Measurements from ENCODE around the gene FAM174B. TPM values are rescaled to one million over a fixed set of nuclear protein-coding genes. Genes with fewer than 3 reads are reported as not detected.

FAM174B gene
- total and polyA plus RNA-seq, 4 donors: 19.0 to 59.6 (median 42.3) TPM

DNA sequence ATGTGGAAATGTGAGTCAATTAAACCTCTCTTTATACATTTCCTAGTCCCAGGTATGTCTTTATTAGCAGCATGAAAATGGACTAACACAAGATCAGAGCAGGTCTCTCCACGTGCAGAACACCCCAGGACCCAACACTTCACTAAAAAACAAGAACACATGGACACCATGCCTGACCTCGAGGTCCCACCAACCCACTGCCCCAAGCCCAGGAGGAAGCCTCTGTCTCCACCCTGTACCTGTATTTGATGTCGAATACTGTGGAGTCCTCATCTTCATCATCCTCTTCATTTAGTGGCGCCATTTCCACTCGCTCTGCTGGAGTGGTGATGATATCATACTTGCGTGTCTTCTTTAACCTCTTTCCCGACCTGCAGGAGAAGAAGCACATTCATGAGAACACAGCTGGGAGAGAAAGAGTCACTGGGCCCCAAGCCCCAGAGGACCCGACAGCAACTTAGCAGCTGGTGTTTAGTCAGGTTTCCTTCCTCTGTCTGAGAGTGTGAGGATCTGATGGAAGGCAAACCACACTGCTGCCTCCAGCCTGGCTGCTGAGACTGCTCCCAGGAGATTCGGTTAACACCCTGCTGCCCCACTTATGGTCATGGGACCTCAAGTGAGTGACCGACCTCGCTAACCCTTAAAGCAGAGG lies 25.5 kb downstream of the FAM174B start:
- no peak overlapping the region for H3K27ac ChIP-seq (ENCODE audit: low read depth in 1 of 2, low read length in 1 of 2)

GRCh38 chr15:92629276-92629974 lies 26.1 kb downstream of the FAM174B start:
- H3K27ac ChIP-seq (ENCODE audit: low read depth in 1 of 2, low read length in 1 of 2): no peak overlapping the region
- H3K9me3 ChIP-seq (ENCODE audit: control insufficient read depth in 4 of 4, insufficient read depth in 3 of 4, low read length in 3 of 4): no peaks in the 10 kb centered on the region
- H3K4me1 ChIP-seq (ENCODE audit: control insufficient read depth in 5 of 5, insufficient read depth in 5 of 5, low read length in 5 of 5): peaks cover 4 to 14% (median 8%) of the 10 kb centered on the region in 5 donors
- 93 to 96% methylated on average over 11 of the region's 11 CpGs for WGBS, 2 donors
- no peak overlapping the region for H3K4me3 ChIP-seq
- H3K9ac ChIP-seq (ENCODE audit: insufficient read depth in 1 of 2, low read length in 2 of 2): no peak overlapping the region
- ATAC-seq (ENCODE audit: insufficient read depth, low FRiP score): no peak
- DNase-seq: no peak
- H3K36me3 ChIP-seq (ENCODE audit: control insufficient read depth in 4 of 4, insufficient read depth in 4 of 4, low read length in 4 of 4): peaks cover 0 to 6% (median 2%) of the 10 kb centered on the region in 4 donors
- no peak for TF ChIP-seq CTCF (IDR thresholded peaks at IDR 0.05; ENCODE audit: control extremely low read depth, extremely low read depth)
- H3K27me3 ChIP-seq (ENCODE audit: control insufficient read depth in 3 of 3, insufficient read depth in 3 of 3, low read length in 2 of 3): no peaks in the 10 kb centered on the region

More for the DNA sequence above, 25.5 kb downstream of the FAM174B start:
- DNase-seq (no peak), ATAC-seq (ENCODE audit: insufficient read depth, low FRiP score) (no peak)
- Histone ChIP-seq H3K9me3 (ENCODE audit: control insufficient read depth in 4 of 4, insufficient read depth in 3 of 4, low read length in 3 of 4) (no peaks in the 10 kb centered on the region), H3K36me3 (ENCODE audit: control insufficient read depth in 4 of 4, insufficient read depth in 4 of 4, low read length in 4 of 4) (peaks cover 0 to 6% (median 2%) of the 10 kb centered on the region in 4 donors), H3K27me3 (ENCODE audit: control insufficient read depth in 3 of 3, insufficient read depth in 3 of 3, low read length in 2 of 3) (no peaks in the 10 kb centered on the region), H3K9ac (ENCODE audit: insufficient read depth in 1 of 2, low read length in 2 of 2) (no peak overlapping the region), H3K4me1 (ENCODE audit: control insufficient read depth in 5 of 5, insufficient read depth in 5 of 5, low read length in 5 of 5) (peaks cover 0 to 9% (median 7%) of the 10 kb centered on the region in 5 donors), H3K4me3 (no peak overlapping the region)
- 78 to 86% methylated on average over 11 of the region's 11 CpGs for WGBS, 2 donors
- no peak for TF ChIP-seq CTCF (IDR thresholded peaks at IDR 0.05; ENCODE audit: control extremely low read depth, extremely low read depth)

- peaks cover 10 to 19% (median 12%) of the 10 kb centered on the region in 5 donors for H3K4me1 ChIP-seq (ENCODE audit: control insufficient read depth in 5 of 5, insufficient read depth in 5 of 5, low read length in 5 of 5)
- H3K9ac ChIP-seq (ENCODE audit: insufficient read depth in 1 of 2, low read length in 2 of 2): no peak overlapping the region
- 98 to 99% methylated on average over 11 of the region's 11 CpGs for WGBS, 2 donors
- H3K4me3 ChIP-seq: no peak overlapping the region
- no peaks in the 10 kb centered on the region for H3K27me3 ChIP-seq (ENCODE audit: control insufficient read depth in 3 of 3, insufficient read depth in 3 of 3, low read length in 2 of 3)
- ATAC-seq (ENCODE audit: insufficient read depth, low FRiP score) (no peak), DNase-seq (no peak)
- H3K36me3 ChIP-seq (ENCODE audit: control insufficient read depth in 4 of 4, insufficient read depth in 4 of 4, low read length in 4 of 4): peaks cover 0 to 6% (median 2%) of the 10 kb centered on the region in 4 donors
- H3K27ac ChIP-seq (ENCODE audit: low read depth in 1 of 2, low read length in 1 of 2): no peak overlapping the region
- H3K9me3 ChIP-seq (ENCODE audit: control insufficient read depth in 4 of 4, insufficient read depth in 3 of 4, low read length in 3 of 4): no peaks in the 10 kb centered on the region
- TF ChIP-seq CTCF (IDR thresholded peaks at IDR 0.05; ENCODE audit: control extremely low read depth, extremely low read depth): no peak
These were observed 28.6 kb downstream of the FAM174B start for GRCh38 chr15:92627014-92627413.
